GM12872 (cell line): ENCODE data around the gene SAE1.

ENCODE experiments used
- CTCF ChIP-seq: IDR thresholded peaks from 3 replicates; pipeline ENCODE4 v1.5.1; 2011; ENCODE audit warnings: low read depth, mild to moderate bottlenecking, low read length, moderate library complexity; ENCODE audit not compliant: insufficient read depth

SAE1 gene

GRCh38 chr19:47241919-47242577, 111.4 kb downstream of the SAE1 start:
- no peak for TF ChIP-seq CTCF

- TF ChIP-seq CTCF: no peak
Observed at GRCh38 chr19:47243364-47243775, 112.7 kb downstream of the SAE1 start.

DNA sequence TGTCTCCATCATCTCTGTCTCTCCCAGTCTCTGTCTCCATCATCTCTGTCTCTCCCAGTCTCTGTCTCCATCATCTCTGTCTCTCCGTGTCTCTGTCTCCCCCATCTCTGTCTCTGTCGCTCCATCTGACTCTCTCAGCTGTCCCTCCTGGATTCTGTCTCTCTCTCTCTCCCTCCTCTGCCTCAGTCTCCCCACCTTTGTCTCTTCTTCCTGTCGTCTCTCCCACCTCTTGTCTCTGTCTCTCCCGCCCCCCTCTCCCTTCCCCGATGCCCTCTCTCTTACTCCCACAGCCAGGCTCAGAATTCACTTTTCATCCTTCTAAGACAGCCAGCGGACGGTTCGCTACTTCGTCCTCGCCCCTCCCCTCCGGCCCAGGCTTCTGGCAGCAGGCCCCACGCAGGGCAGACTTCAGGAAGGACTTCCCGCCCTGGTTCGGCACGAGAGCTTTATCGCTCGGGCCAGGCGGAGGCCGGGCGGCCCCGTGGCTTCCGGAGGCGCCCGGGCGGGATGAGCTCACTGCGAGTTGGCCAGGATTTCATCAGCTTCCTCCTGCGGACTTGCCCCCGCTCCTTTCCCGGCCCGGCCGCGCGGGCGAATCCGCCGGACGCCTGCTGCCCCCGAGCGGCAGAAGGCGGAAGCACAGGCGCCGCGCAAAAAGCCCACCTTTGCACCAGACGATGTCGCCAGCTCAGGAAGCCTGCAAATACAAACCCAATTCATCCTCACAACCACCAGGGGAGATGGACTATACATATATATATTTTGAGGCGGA, 113.3 kb downstream of the SAE1 start:
- TF ChIP-seq CTCF: peak; percentile 92

DNA sequence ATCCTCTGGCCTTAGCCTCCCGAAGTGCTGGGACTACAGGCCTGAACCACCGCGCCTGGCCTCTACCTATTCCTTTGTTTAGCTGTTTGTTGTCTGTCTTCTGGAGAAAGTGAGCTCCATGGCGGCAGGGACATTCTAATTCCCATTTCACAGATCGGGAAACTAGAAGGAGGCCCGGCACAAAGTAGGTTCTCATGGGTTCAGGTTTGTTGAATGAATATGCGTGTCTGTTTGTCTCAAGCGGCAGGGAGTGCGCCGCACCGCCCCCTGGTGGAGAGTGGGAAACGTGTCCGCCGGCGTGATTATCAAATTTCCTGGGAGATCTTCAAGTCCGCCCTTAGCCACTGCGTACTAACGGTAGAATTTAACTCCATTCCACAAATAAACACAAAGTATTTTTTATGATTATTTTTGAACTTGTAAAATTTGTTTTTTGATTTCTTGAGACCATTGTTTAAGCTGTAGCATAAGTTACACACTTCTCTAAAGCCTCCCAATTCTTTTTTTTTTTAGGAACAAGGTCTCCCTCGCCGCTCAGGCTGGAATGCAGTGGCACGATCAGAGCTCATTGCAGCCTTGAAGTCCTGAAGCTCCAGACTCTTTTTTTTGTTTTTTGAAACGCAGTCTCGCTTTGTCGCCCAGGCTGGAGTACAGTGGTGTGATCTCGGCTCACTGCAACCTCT, 116.8 kb downstream of the SAE1 start:
- TF ChIP-seq CTCF: peak; percentile 90

DNA sequence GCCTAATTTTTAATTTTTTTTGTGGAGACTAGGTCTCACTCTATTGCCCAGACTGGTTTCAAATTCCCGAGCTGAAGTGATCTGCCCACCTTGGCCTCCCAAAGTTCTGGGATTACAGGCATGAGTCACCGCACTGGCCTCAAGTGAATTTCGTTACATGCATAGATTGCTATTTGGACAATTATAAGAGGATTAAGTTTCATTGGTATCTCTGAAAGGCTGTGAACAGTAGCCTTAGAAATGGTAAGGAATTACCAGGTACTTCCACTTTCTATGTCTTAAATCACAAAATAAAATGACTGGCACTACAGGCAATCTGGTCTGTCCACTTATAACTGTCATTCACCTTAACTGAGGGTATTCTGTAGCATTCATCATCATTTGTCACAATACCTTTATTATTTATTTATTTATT, 122.8 kb downstream of the SAE1 start:
- no peak for TF ChIP-seq CTCF

- TF ChIP-seq CTCF: no peak
Observed at GRCh38 chr19:47253970-47254369, 123.3 kb downstream of the SAE1 start.
